ENCODE data around the gene OR2J3.
"Not testable (repeated sequence)": the region's sequence is repeated elsewhere in the genome, so short reads cannot be mapped to it uniquely, and the experiment has no call there.

Gene OR2J3

DNA sequence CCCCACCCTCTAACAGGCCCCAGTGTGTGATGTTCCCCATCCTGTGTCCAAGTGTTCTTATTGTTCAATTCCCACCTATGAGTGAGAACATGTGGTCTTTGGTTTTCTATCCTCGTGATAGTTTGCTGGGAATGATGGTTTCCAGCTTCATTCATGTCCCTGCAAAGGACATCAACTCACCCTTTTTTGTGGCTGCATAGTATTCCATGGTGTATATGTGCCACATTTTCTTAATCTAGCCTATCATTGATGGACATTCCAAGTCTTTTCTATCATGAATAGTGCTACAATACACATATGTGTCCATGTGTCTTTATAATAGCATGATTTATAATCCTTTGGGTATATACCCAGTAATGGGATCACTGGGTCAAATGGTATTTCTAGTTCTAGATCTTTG, 47.3 kb downstream of the OR2J3 start:
- H3K4me3 ChIP-seq (ENCODE audit: control insufficient read depth in 1 of 7, extremely low read depth in 1 of 7, insufficient read depth in 4 of 7, low read depth in 2 of 7, low read length in 6 of 7); POLR2A ChIA-PET; DNase-seq; H3K27me3 ChIP-seq (replicated peaks in 2 of 5; ENCODE audit: control insufficient read depth in 4 of 5, insufficient read depth in 5 of 5, low read length in 4 of 5); H3K4me1 ChIP-seq (ENCODE audit: control extremely low read depth in 1 of 4, control insufficient read depth in 4 of 4, insufficient read depth in 4 of 4, low read length in 3 of 4); CTCF ChIA-PET; H3K27ac ChIP-seq (ENCODE audit: insufficient read depth in 1 of 2, low read depth in 1 of 2, low read length in 2 of 2, poor library complexity in 1 of 2, severe bottlenecking in 2 of 2); H3K9me3 ChIP-seq (ENCODE audit: control extremely low read depth in 1 of 5, control insufficient read depth in 4 of 5, insufficient read depth in 2 of 5, low read depth in 1 of 5, low read length in 4 of 5); H3K36me3 ChIP-seq (ENCODE audit: control insufficient read depth in 4 of 4, insufficient read depth in 4 of 4, low read length in 3 of 4): not testable (repeated sequence)
- no CpG with 5 or more reads among the region's 1 CpG for WGBS (ENCODE audit: insufficient coverage)

DNA sequence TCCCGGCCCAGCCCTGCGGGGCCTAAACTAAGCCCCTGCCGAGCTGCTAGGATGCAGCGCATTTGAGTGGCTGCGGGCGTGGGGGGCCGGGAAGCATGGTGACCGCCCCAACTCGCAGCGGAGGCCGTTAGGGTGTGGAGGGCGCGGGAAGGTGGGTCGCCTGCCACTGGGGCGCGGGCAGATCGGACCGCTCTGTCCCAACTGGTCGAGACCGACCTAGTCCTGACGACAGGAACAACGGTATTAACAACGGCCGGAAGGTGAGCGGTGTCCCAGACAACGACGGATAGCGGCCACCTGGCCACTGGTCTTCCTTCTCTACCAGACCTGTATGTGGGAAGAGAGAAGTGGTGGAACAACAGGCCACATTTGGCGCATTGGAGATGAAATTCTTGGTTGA, 52.1 kb downstream of the OR2J3 start:
- H3K27ac ChIP-seq (ENCODE audit: insufficient read depth in 1 of 2, low read depth in 1 of 2, low read length in 2 of 2, poor library complexity in 1 of 2, severe bottlenecking in 2 of 2); POLR2A ChIA-PET; CTCF ChIA-PET; H3K4me1 ChIP-seq (ENCODE audit: control extremely low read depth in 1 of 4, control insufficient read depth in 4 of 4, insufficient read depth in 4 of 4, low read length in 3 of 4); H3K4me3 ChIP-seq (ENCODE audit: control insufficient read depth in 1 of 7, extremely low read depth in 1 of 7, insufficient read depth in 4 of 7, low read depth in 2 of 7, low read length in 6 of 7); H3K9me3 ChIP-seq (ENCODE audit: control extremely low read depth in 1 of 5, control insufficient read depth in 4 of 5, insufficient read depth in 2 of 5, low read depth in 1 of 5, low read length in 4 of 5); H3K36me3 ChIP-seq (ENCODE audit: control insufficient read depth in 4 of 4, insufficient read depth in 4 of 4, low read length in 3 of 4); DNase-seq: not testable (repeated sequence)
- H3K27me3 ChIP-seq (replicated peaks in 2 of 5; ENCODE audit: control insufficient read depth in 4 of 5, insufficient read depth in 5 of 5, low read length in 4 of 5): peaks cover 0 to 13% (median 2%) of the 10 kb centered on the region in 5 experiments
- WGBS (ENCODE audit: insufficient coverage): 100% methylated on average over 4 of the region's 29 CpGs

All from common myeloid progenitor, CD34-positive (primary cell).